IMR-90 (cell line): ENCODE measurements around the gene COPS9. TPM values are rescaled to one million over a fixed set of nuclear protein-coding genes. Genes with fewer than 3 reads are reported as not detected.

Experiments used
- ATAC-seq: fragments of 200-7000 bp; cut with Tn5 transposase; 2 replicates; pipeline ENCODE4 v1.9.1; 2020; ENCODE audit warnings: low read depth, mild to moderate bottlenecking, moderate library complexity
- BruUV-seq: library from RNA; stranded (reverse); fragments of 400-500 nt; replicated peaks from 2 replicates; lab custom pipeline; 2021; lab: Mats Ljungman, UMichigan
- CTCF ChIA-PET: fragments of 300-600 bp; formaldehyde crosslinking; extraction: SDS; loops from one replicate; lab custom pipeline; 2021; ENCODE audit warnings: antibody characterized with exemption; lab: Yijun Ruan, JAX
- POLR2A ChIA-PET: fragments of 300-600 bp; sonication (Branson Sonifier 250); formaldehyde crosslinking; loops from one replicate; lab custom pipeline; 2022; ENCODE audit warnings: antibody characterized with exemption; ENCODE audit not compliant: unreplicated experiment; lab: Charles Lee
- DNase-seq: peaks from one replicate; pipeline ENCODE4 v3.0.0; 2013
- H2AFZ ChIP-seq: replicated peaks from 2 replicates; pipeline ENCODE3; 2013; ENCODE audit warnings: low read length, mild to moderate bottlenecking; ENCODE audit not compliant: poor library complexity
- H2AK5ac ChIP-seq: 2 replicates; pipeline ENCODE4 v1.6.1; 2013; ENCODE audit warnings: low read depth, low read length, inconsistent platforms
- H2AK9ac ChIP-seq: replicated peaks from 2 replicates; pipeline ENCODE3; 2013; ENCODE audit warnings: mild to moderate bottlenecking, low read depth, low read length, moderate library complexity; ENCODE audit not compliant: poor library complexity
- H2BK120ac ChIP-seq: 2 replicates; pipeline ENCODE4 v1.6.1; 2013; ENCODE audit warnings: low read depth, low read length, inconsistent platforms
- H2BK15ac ChIP-seq: 3 replicates; pipeline ENCODE4 v1.6.1; 2013; ENCODE audit warnings: low read depth, low read length, inconsistent platforms
- H2BK20ac ChIP-seq: 2 replicates; pipeline ENCODE4 v1.6.1; 2013; ENCODE audit warnings: low read depth, mild to moderate bottlenecking, inconsistent platforms, low read length, moderate library complexity
- H2BK5ac ChIP-seq: 2 replicates; pipeline ENCODE4 v1.6.1; 2013; ENCODE audit warnings: mild to moderate bottlenecking, low read depth, low read length, inconsistent platforms; ENCODE audit not compliant: poor library complexity, severe bottlenecking
- H3K14ac ChIP-seq: replicated peaks from 2 replicates; pipeline ENCODE4 v1.6.1; 2013; ENCODE audit warnings: low read depth, low read length, inconsistent platforms
- H3K18ac ChIP-seq: 2 replicates; pipeline ENCODE4 v1.6.1; 2013; ENCODE audit warnings: low read depth, low read length, control low read depth
- H3K23ac ChIP-seq: 2 replicates; pipeline ENCODE4 v1.6.1; 2013; ENCODE audit warnings: low read depth, low read length, inconsistent platforms
- H3K27ac ChIP-seq: 2 replicates; pipeline ENCODE4 v1.5.1; 2013; ENCODE audit warnings: mild to moderate bottlenecking, control low read depth, low read length; ENCODE audit not compliant: insufficient read depth
- H3K27me3 ChIP-seq: 2 replicates; pipeline ENCODE4 v1.6.1; 2013; ENCODE audit warnings: low read length; ENCODE audit not compliant: control insufficient read depth, insufficient read depth
- H3K36me3 ChIP-seq: 2 replicates; pipeline ENCODE4 v1.6.1; 2013; ENCODE audit warnings: low read length, mixed read lengths; ENCODE audit not compliant: control insufficient read depth, insufficient read depth
- H3K4ac ChIP-seq: 2 replicates; pipeline ENCODE4 v1.6.1; 2013; ENCODE audit warnings: low read depth, low read length, inconsistent platforms
- H3K4me1 ChIP-seq: 2 replicates; pipeline ENCODE4 v1.6.1; 2013; ENCODE audit warnings: low read length, mixed read lengths; ENCODE audit not compliant: control insufficient read depth, insufficient read depth
- H3K4me2 ChIP-seq: 2 replicates; pipeline ENCODE4 v1.6.1; 2013; ENCODE audit warnings: low read depth, mild to moderate bottlenecking, control low read depth, low read length, moderate library complexity
- H3K4me3 ChIP-seq: 2 replicates; pipeline ENCODE4 v1.5.1; 2013; ENCODE audit warnings: low read depth, mild to moderate bottlenecking, control low read depth, low read length, moderate library complexity; ENCODE audit not compliant: insufficient read depth
- H3K56ac ChIP-seq: 2 replicates; pipeline ENCODE4 v1.6.1; 2013; ENCODE audit warnings: low read length, inconsistent platforms; ENCODE audit not compliant: insufficient read depth; ENCODE audit errors: extremely low read depth
- H3K79me1 ChIP-seq, 2 experiments: 2 replicates each; pipeline ENCODE4 v1.6.1; 2013; ENCODE audit warnings: low read length in 2 of 2, inconsistent platforms in 1 of 2, low read depth in 1 of 2
- H3K9ac ChIP-seq: 2 replicates; pipeline ENCODE4 v1.6.1; 2013; ENCODE audit warnings: low read depth, low read length, control low read depth
- H3K9me1 ChIP-seq: 2 replicates; pipeline ENCODE4 v1.6.1; 2013; ENCODE audit warnings: low read length, inconsistent platforms; ENCODE audit not compliant: insufficient read depth
- H3K9me3 ChIP-seq: 2 replicates; pipeline ENCODE4 v1.6.1; 2013; ENCODE audit warnings: low read length; ENCODE audit not compliant: control insufficient read depth, insufficient read depth
- H4K20me1 ChIP-seq: 2 replicates; pipeline ENCODE4 v1.6.1; 2013; ENCODE audit warnings: low read length, inconsistent platforms; ENCODE audit not compliant: insufficient read depth
- H4K5ac ChIP-seq: 2 replicates; pipeline ENCODE4 v1.6.1; 2013; ENCODE audit warnings: mild to moderate bottlenecking, low read depth, low read length, control low read depth
- H4K8ac ChIP-seq, 2 experiments: 2 replicates each; pipeline ENCODE4 v1.6.1; 2013; ENCODE audit warnings: low read depth in 2 of 2, low read length in 2 of 2, control low read depth in 1 of 2, inconsistent platforms in 1 of 2
- H4K91ac ChIP-seq: 2 replicates; pipeline ENCODE4 v1.6.1; 2013; ENCODE audit warnings: low read depth, low read length, inconsistent platforms; ENCODE audit not compliant: insufficient read depth
- BHLHE40 ChIP-seq: fragments of 150-350 bp; IDR thresholded peaks from 2 replicates; pipeline ENCODE4 v1.6.1; 2016; ENCODE audit warnings: mild to moderate bottlenecking, low read depth, low read length
- CEBPB ChIP-seq: IDR thresholded peaks from 2 replicates; pipeline ENCODE4 v1.6.1; 2012; ENCODE audit warnings: low read depth, low read length, improper control_type of control experiment
- CHD1 ChIP-seq: IDR thresholded peaks from 2 replicates; pipeline ENCODE4 v1.6.1; 2012; ENCODE audit warnings: low read depth, low read length, improper control_type of control experiment
- CTCF ChIP-seq: conservative IDR thresholded peaks from 2 replicates; pipeline ENCODE4 v1.5.1; 2012; ENCODE audit warnings: mild to moderate bottlenecking, low read depth, low read length, improper control_type of control experiment
- ELK1 ChIP-seq: fragments of 150-350 bp; IDR thresholded peaks from 2 replicates; pipeline ENCODE4 v1.6.1; 2016; ENCODE audit warnings: low read depth, mild to moderate bottlenecking, low read length, moderate library complexity, borderline replicate concordance
- MAFK ChIP-seq: IDR thresholded peaks from 2 replicates; pipeline ENCODE4 v1.6.1; 2012; ENCODE audit warnings: low read depth, low read length, improper control_type of control experiment
- MAZ ChIP-seq: IDR thresholded peaks from 2 replicates; pipeline ENCODE4 v1.6.1; 2012; ENCODE audit warnings: low read depth, mild to moderate bottlenecking, low read length, improper control_type of control experiment, moderate library complexity, borderline replicate concordance
- MXI1 ChIP-seq: IDR thresholded peaks from 2 replicates; pipeline ENCODE4 v1.6.1; 2012; ENCODE audit warnings: low read depth, mild to moderate bottlenecking, low read length, moderate library complexity, borderline replicate concordance
- POLR2A ChIP-seq: IDR thresholded peaks from 2 replicates; pipeline ENCODE4 v1.6.1; 2012; ENCODE audit warnings: mild to moderate bottlenecking, low read depth, low read length
- RAD21 ChIP-seq: IDR thresholded peaks from 2 replicates; pipeline ENCODE4 v1.6.1; 2012; ENCODE audit warnings: low read length, improper control_type of control experiment
- RCOR1 ChIP-seq: IDR thresholded peaks from 2 replicates; pipeline ENCODE4 v1.6.1; 2012; ENCODE audit warnings: mild to moderate bottlenecking, low read length, improper control_type of control experiment; ENCODE audit not compliant: insufficient replicate concordance
- RFX5 ChIP-seq: IDR thresholded peaks from 2 replicates; pipeline ENCODE4 v1.8.0; 2012; ENCODE audit warnings: low read depth, mild to moderate bottlenecking, low read length, moderate library complexity
- SMC3 ChIP-seq: fragments of 150-350 bp; IDR thresholded peaks from 2 replicates; pipeline ENCODE4 v1.6.1; 2016; ENCODE audit warnings: low read depth, mild to moderate bottlenecking, antibody characterized with exemption, low read length, moderate library complexity
- USF2 ChIP-seq: fragments of 150-350 bp; IDR thresholded peaks from 2 replicates; pipeline ENCODE4 v1.6.1; 2017; ENCODE audit warnings: mild to moderate bottlenecking, antibody characterized with exemption, low read length, low read depth
- WGBS, 2 experiments: methylation state at CpG; one replicate each; pipeline versions ENCODE4 v1.1.5 to v1.1.7; 2013; ENCODE audit warnings: missing lambda C conversion rate in 2 of 2; ENCODE audit not compliant: insufficient read length in 1 of 2; ENCODE audit errors: extremely low coverage in 2 of 2; 5-methylcytosine and 5-hydroxymethylcytosine counted together
- dilution Hi-C: fragments of 300-500 bp; cut with HindIII; formaldehyde crosslinking; loops from one replicate; pipeline ENCODE4 v1.14.3; 2018; ENCODE audit warnings: low sequenced_read_pairs; ENCODE audit not compliant: unreplicated experiment
- in situ Hi-C: fragments of 300-500 bp; cut with MboI; formaldehyde crosslinking; loops from 3 replicates; pipeline ENCODE4 v1.14.3; 2019; ENCODE audit warnings: low sequenced_read_pairs, inconsistent platforms, mixed read lengths
- intact Hi-C: fragments of 100-400 bp; cut with micrococcal nuclease; formaldehyde crosslinking; loops from 2 replicates; pipeline ENCODE4 v1.10.0; 2022
- polyA plus RNA-seq, 3 experiments: library from polyadenylated mRNA; depleted of rRNA; stranded (reverse); fragments of >200 nt; gene quantifications; 2 replicates each; pipeline ENCODE4 v1.2.3, GENCODE V29; 2012; ENCODE audit warnings: low replicate concordance in 1 of 3
- total RNA-seq: library from RNA; depleted of rRNA; stranded (reverse); fragments of >200 nt; gene quantifications from 2 replicates; pipeline ENCODE4 v1.2.3, GENCODE V29; 2012

COPS9 gene
- total and polyA plus RNA-seq, 2 of the 4 experiments (the other 2 are of a cell fraction): 85.9 to 309 TPM

GRCh38 chr2:240157147-240157470, 21.0 kb upstream of the COPS9 start:
- Histone ChIP-seq H3K4me3 (no peak overlapping the region), H4K20me1 (no peaks in the 10 kb centered on the region), H3K4me1 (no peaks in the 10 kb centered on the region), H3K36me3 (no peaks in the 10 kb centered on the region), H3K4me2 (no peak overlapping the region), H2AFZ (no peak overlapping the region), H3K79me1 (no peaks in the 10 kb centered on the region), H3K9ac (no peak overlapping the region), H3K4ac (no peak overlapping the region), H3K18ac (no peak overlapping the region), H4K8ac (no peak overlapping the region), H4K5ac (no peak overlapping the region), H2BK20ac (no peak overlapping the region), H4K91ac (no peak overlapping the region), H2BK15ac (no peak overlapping the region), H3K27ac (no peak overlapping the region), H3K27me3 (peaks cover 30% of the 10 kb centered on the region), H3K9me3 (0 out of 2 replicates have a peak, but pooled peaks cover 1% of the 10 kb centered on the region), H2BK120ac (no peak overlapping the region), H2AK5ac (no peak overlapping the region), H2BK5ac (no peak overlapping the region), H3K9me1 (no peaks in the 10 kb centered on the region), H2AK9ac (no peak overlapping the region), H3K23ac (no peak overlapping the region), H3K56ac (no peak overlapping the region), H3K14ac (no peak overlapping the region)
- ChIA-PET POLR2A (no interaction called here), CTCF (no interaction called here)
- no peak for TF ChIP-seq CHD1
- no peak for TF ChIP-seq MAFK
- no peak for TF ChIP-seq POLR2A
- no peak for TF ChIP-seq USF2
- no peak for TF ChIP-seq RCOR1
- TF ChIP-seq MAZ: no peak
- no peak for TF ChIP-seq RFX5
- TF ChIP-seq CEBPB: no peak
- no peak for TF ChIP-seq SMC3
- TF ChIP-seq MXI1: no peak
- TF ChIP-seq RAD21: no peak
- no peak for TF ChIP-seq CTCF
- no peak for TF ChIP-seq ELK1
- no peak for TF ChIP-seq BHLHE40
- intact Hi-C loops: no loop called here
- in situ Hi-C loops: no loop called here
- dilution Hi-C loops: no loop called here
- no peak for DNase-seq
- no TSS peak for BruUV-seq
- no peak for ATAC-seq
- WGBS, 2 experiments: 100% methylated on average over 3 of the region's 5 CpGs; no CpG with 5 or more reads in 1 of the 2 experiments
